NCI-H1048 (cell line): Measurements from ENCODE around the gene TSNAXIP1.
A peak's percentile ranks its signal among the peaks of the same experiment; 100 is the strongest.

Experiments
- DNase-seq: peaks from one replicate; lab custom pipeline; 2025; lab: John Stamatoyannopoulos, UW

Gene TSNAXIP1

DNA sequence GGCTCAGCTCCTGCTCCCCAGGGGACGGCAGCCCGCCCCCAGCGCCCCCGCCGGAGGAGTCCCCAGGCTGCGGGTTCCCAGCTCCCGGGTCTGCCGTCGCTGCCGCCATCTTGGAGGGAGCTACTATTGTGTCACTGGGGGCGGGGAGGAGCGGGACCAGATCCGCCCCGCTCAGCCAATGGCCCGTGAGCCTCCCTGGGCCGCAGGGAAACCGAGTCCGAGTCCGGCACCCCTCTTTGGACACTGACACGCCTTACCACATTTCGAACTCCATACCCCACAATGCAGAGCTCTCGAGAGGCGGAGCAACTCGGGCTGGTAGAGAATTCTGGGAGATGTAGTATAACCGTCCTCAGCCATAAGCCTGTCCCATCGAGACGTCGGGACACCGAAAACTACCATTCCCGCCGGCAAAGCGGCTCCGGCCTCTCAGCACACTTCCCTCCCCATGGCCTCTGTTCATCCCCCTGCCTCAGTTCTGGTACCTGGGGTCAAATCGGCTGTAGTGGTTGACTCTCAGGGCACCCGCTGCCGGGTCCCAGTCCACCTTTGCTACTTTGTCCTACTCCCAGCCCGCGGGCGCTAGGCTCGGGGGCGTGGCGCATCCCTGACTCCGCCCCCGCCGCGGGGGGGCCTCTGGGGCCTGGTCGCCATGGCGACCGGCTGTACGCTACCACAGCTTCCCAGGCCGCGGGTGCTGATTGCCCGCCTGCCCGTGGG lies at the start of gene TSNAXIP1, which contains the start of gene RANBP10:
TSS of gene TSNAXIP1 (plus strand) at position 462 of the 720 bp plus-strand sequence. CDS start 261 bp downstream, outside the sequence.
TSS of gene RANBP10 (minus strand) at position 133 of the 720 bp plus-strand sequence. CDS start at position 109, 24 bp downstream.
- peak; percentile 77 for DNase-seq

DNA sequence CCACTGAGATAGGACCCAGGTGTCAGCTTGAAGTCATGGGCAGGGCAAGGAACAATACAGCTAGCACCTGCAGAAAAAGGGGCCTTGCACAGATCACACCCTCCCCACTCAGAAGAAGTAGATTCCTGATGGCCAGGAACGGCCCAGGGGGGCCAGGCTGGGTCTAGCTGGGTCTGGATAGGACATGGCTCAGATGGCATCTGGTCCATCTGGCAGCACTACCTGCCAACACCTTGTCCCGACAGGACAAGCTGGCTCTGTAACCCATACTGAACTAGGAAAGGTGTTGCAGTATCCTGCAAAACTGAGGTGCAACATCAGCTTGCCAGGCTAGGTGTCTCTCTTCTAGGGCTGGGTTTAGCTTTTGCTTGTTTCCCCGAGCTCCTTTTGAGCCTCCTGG lies 48.7 kb upstream of the TSNAXIP1 start:
- DNase-seq: no peak

- no peak for DNase-seq
Measured at GRCh38 chr16:67758966-67759365, 47.7 kb upstream of the TSNAXIP1 start.

- DNase-seq: no peak
Measured at GRCh38 chr16:67760206-67760955, 46.3 kb upstream of the TSNAXIP1 start.

DNA sequence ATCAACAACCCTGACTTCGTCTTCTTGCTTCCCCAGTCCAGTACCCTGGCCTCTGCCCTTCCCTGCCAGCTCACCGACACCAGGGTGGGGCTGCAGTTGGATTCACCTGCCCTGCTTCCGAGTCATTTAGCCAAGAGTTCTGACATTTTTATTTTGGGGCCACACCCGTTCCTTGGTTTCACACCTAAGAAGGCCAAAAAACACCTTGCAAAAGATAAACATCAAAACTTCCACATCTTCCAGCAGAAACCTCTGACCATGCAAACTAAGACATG lies 45.8 kb upstream of the TSNAXIP1 start:
- no peak for DNase-seq

DNA sequence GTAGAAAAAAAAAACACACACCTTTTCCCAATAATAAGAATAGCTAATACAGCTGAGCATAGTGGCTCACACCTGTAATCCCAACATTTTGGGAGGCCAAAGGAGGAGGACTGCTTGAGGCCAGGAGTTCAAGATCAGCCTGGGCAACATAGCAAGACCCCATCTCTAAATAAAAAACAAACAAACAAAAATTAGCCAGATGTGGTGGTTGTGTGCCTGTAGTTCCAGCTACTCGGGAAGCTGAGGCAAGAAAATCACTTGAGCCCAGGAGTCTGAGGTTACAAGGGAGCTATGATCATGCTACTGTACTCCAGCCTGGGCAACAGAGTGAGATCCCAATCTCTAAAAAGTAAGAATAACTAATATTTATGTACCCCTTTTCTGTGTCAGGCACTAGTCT lies 44.8 kb upstream of the TSNAXIP1 start:
- no peak for DNase-seq

- DNase-seq: no peak
Measured at GRCh38 chr16:67762385-67762784, 44.3 kb upstream of the TSNAXIP1 start.

- DNase-seq: no peak
Measured at GRCh38 chr16:67763066-67763465, 43.6 kb upstream of the TSNAXIP1 start.

- DNase-seq: no peak
Measured at GRCh38 chr16:67764158-67764667, 42.5 kb upstream of the TSNAXIP1 start.

DNA sequence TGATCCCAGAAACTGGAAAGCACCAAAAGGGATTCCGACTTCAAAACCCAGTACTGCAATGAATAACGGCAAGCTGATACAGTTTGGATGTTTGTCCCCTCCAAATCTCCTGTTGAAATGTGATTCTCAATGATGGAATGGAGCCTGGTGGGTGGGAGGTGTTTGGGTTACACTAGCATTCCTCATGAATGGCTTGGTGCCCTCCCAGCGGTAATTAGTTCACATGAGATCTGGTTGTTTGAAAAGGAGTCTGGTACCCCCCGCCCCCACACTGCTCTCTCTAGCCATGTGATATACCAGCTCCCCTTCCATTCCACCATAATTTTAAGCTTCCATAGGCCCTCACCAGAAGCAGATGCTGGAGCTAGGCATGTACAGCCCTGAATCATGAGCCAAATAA lies 40.4 kb upstream of the TSNAXIP1 start:
- DNase-seq: no peak

- DNase-seq: no peak
Measured at GRCh38 chr16:67767953-67768352, 38.7 kb upstream of the TSNAXIP1 start.

- no peak for DNase-seq
Measured at GRCh38 chr16:67770346-67770991, 36.2 kb upstream of the TSNAXIP1 start.

GRCh38 chr16:67773099-67773498 lies 33.6 kb upstream of the TSNAXIP1 start:
- DNase-seq: no peak

- DNase-seq: no peak
Measured at GRCh38 chr16:67773569-67774456, 32.9 kb upstream of the TSNAXIP1 start.

DNA sequence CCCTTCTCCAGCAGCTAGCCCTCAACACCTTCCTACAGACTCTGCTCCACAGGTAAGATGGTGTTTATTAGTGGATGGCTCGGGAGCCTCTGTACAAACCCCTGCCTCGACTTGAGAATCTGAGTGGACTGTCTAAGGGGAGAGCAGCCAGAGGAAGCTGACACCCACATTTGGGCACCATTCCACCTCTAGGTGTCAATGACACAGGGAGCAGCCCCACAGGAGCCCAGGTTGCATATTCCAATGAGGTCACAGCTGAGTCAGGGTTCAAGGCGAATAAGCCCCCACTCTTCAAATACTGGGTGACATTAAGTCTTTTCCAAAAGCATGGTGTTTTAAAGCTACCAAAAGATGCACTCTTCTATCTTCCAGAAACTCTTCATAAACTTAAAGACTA lies 32.2 kb upstream of the TSNAXIP1 start:
- DNase-seq: no peak

GRCh38 chr16:67775273-67775672 lies 31.4 kb upstream of the TSNAXIP1 start:
- DNase-seq: no peak

GRCh38 chr16:67779256-67780014 lies 27.3 kb upstream of the TSNAXIP1 start:
- no peak for DNase-seq

DNA sequence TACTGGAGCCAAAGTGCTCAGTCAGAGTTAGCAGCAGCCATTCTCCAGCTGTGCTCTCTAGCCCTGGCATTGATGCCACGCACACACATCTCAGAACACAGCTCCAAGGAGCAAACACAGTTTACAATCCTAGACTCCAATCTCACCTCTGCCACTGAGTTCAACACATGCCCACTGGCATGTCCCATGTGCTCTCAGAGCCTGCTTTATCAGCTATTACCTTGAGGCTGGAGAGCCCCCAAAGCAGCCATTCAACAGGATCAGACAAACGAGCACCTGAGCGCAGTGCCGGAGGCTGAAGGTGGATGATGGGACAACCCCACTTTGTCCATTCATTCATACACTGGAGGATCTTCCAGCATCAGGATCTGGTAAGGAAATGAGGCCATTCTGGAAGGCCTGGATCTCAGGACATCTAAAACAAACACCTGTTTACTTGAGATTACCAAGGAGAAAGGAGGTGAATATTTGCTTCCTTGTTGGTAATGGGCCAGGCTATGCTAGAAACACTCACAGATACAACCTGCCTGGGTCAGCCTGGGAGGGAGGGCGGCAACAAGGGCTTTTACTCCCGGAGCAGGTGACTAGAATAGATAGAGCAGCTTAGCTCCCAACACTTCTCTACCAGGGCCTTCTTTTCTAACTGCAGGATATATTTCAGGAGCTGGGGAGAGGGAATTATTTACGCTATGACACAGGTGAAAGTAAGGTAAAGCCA lies 25.7 kb upstream of the TSNAXIP1 start:
- DNase-seq: no peak

DNA sequence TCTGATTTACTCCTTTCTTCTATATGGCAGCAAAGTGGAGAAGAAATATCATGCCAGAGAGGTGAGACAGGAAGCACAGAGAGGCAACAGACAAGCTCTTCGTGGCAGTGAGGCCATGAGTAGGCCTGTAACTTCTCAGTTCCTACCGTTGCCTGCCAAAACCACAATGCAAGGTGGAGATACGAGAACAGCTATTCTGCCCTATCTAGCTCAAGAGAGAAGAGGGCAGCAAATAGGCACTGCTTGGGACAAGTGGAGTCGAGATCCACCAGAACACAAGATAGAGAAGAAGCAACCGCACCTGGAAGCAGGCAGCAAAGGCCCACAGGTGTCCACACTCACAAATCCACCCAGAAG lies 25.1 kb upstream of the TSNAXIP1 start:
- no peak for DNase-seq

DNA sequence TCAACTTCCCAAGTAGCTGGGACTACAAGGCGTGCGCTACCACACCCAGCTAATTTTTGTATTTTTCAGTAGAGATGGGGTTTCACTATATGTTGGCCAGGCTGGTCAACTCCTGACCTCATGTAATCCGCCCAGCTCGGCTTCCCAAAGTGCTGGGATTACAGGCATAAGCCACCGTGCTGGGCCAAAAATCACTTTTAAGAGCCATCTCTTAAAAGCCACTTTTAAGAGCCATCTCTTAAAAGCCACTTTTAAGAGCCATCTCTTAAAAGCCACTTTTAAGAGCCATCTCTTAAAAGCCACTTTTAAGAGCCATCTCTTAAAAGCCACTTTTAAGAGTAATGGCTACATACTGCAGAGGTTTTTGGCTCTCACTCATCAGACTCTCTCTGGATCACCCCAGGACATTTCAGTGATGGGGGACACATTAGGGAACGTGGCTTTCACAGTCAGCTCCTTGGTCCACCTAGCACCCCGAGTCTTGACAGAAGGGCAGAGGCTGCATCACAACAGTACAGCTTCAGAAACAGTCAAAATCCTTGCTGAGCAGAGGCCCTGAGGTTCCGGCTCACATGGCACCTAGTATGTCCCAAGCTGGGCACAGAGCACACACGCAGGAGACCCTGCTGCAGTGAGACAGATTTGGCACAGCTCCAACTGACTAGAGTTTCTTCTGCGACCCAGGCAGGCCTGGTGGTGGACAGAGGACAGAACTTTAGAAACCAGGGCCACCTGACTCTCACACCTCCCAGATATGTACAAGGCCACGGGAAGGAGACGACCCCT lies 23.9 kb upstream of the TSNAXIP1 start:
- no peak for DNase-seq
